EH (cell line): ENCODE data around the gene USP2.

Experiments used
- DNase-seq: peaks from one replicate; pipeline ENCODE4 v3.0.0-alpha.2; 2015; ENCODE audit warnings: low read depth

Gene USP2

GRCh38 chr11:119320776-119321524 is 60.5 kb downstream of the USP2 start:
- peak; percentile 82 for DNase-seq

GRCh38 chr11:119320240-119320775 is 61.2 kb downstream of the USP2 start:
- DNase-seq: no peak

- DNase-seq: no peak
Measured at GRCh38 chr11:119319700-119320239, 61.7 kb downstream of the USP2 start.

GRCh38 chr11:119319136-119319699 is 62.3 kb downstream of the USP2 start:
- no peak for DNase-seq

GRCh38 chr11:119318240-119319135 is 63.0 kb downstream of the USP2 start:
- DNase-seq: peak; percentile 55

- DNase-seq: no peak
Measured at GRCh38 chr11:119317592-119318239, 63.8 kb downstream of the USP2 start.

- DNase-seq: peak; percentile 54
Measured at GRCh38 chr11:119316729-119317591, 64.5 kb downstream of the USP2 start, which contains the start of gene MCAM. MCAM (minus strand) TSS chr11:119317130; CDS start chr11:119317101, 29 bp downstream.

- DNase-seq: peak; percentile 44
Measured at GRCh38 chr11:119316016-119316728, 65.3 kb downstream of the USP2 start.

- DNase-seq: peak; percentile 56
Measured at GRCh38 chr11:119315131-119316015, 66.1 kb downstream of the USP2 start.

- no peak for DNase-seq
Measured at GRCh38 chr11:119314726-119315125, 66.8 kb downstream of the USP2 start.

GRCh38 chr11:119310682-119311052 is 70.8 kb downstream of the USP2 start:
- no peak for DNase-seq

- DNase-seq: no peak
Measured at GRCh38 chr11:119309953-119310681, 71.4 kb downstream of the USP2 start.

- no peak for DNase-seq
Measured at GRCh38 chr11:119309411-119309810, 72.1 kb downstream of the USP2 start.

- DNase-seq: no peak
Measured at GRCh38 chr11:119307974-119308373, 73.5 kb downstream of the USP2 start.

GRCh38 chr11:119307219-119307618 is 74.3 kb downstream of the USP2 start:
- peak; percentile 26 for DNase-seq

GRCh38 chr11:119306373-119306890 is 75.1 kb downstream of the USP2 start:
- DNase-seq: peak; percentile 46

- no peak for DNase-seq
Measured at GRCh38 chr11:119305556-119306372, 75.7 kb downstream of the USP2 start.
